Smooth muscle cell (in vitro differentiated cells): ENCODE results near the gene ACADSB. TPM values are rescaled to one million over a fixed set of nuclear protein-coding genes. Genes with fewer than 3 reads are reported as not detected.

ENCODE experiments used
- DNase-seq: peaks from one replicate; lab custom pipeline; 2025; ENCODE audit not compliant: unreplicated experiment; lab: John Stamatoyannopoulos, UW
- H2AFZ ChIP-seq: fragments of 200-600 bp; sonication (generic); 2 replicates; pipeline ENCODE4 v1.6.0; 2016; ENCODE audit warnings: antibody characterized with exemption, low read depth, mild to moderate bottlenecking
- H3F3A ChIP-seq: fragments of 200-600 bp; sonication (generic); 2 replicates; pipeline ENCODE4 v1.6.0; 2017; ENCODE audit warnings: antibody characterized with exemption, low read depth
- H3K27ac ChIP-seq: fragments of 200-600 bp; sonication (generic); 2 replicates; pipeline ENCODE4 v1.5.1; 2016; ENCODE audit warnings: low read depth, mild to moderate bottlenecking
- H3K27me3 ChIP-seq: fragments of 200-600 bp; sonication (generic); 2 replicates; pipeline ENCODE4 v1.6.1; 2016; ENCODE audit warnings: low read depth, mild to moderate bottlenecking
- H3K36me3 ChIP-seq: fragments of 200-600 bp; sonication (generic); 2 replicates; pipeline ENCODE4 v1.5.1; 2016; ENCODE audit warnings: low read depth
- H3K4me1 ChIP-seq: fragments of 200-600 bp; sonication (generic); 2 replicates; pipeline ENCODE4 v1.5.1; 2016; ENCODE audit warnings: low read depth
- H3K4me2 ChIP-seq: fragments of 200-600 bp; sonication (generic); 2 replicates; pipeline ENCODE4 v1.6.0; 2016; ENCODE audit warnings: mild to moderate bottlenecking
- H3K4me3 ChIP-seq: fragments of 200-600 bp; sonication (generic); 2 replicates; pipeline ENCODE4 v1.5.1; 2016; ENCODE audit warnings: mild to moderate bottlenecking
- H3K79me2 ChIP-seq: fragments of 200-600 bp; sonication (generic); 2 replicates; pipeline ENCODE4 v1.6.0; 2016; ENCODE audit warnings: low read depth, mild to moderate bottlenecking
- H3K9ac ChIP-seq: fragments of 200-600 bp; sonication (generic); 2 replicates; pipeline ENCODE4 v1.6.0; 2016; ENCODE audit warnings: low read depth
- H3K9me3 ChIP-seq: fragments of 200-600 bp; sonication (generic); replicated peaks from 2 replicates; pipeline ENCODE4 v1.5.1; 2016; ENCODE audit warnings: low read depth
- H4K20me1 ChIP-seq: fragments of 200-600 bp; sonication (generic); 2 replicates; pipeline ENCODE4 v1.6.0; 2016; ENCODE audit warnings: low read depth
- CTCF ChIP-seq: fragments of 200-600 bp; sonication (generic); IDR thresholded peaks from 2 replicates; pipeline ENCODE4 v1.5.1; 2017; ENCODE audit warnings: borderline replicate concordance, mild to moderate bottlenecking, antibody characterized with exemption; ENCODE audit not compliant: insufficient read depth, poor library complexity, severe bottlenecking
- WGBS: methylation state at CpG from one replicate; pipeline ENCODE4 v1.1.7; 2016; ENCODE audit warnings: low lambda C conversion rate; 5-methylcytosine and 5-hydroxymethylcytosine counted together
- polyA plus RNA-seq: library from polyadenylated mRNA; unstranded; fragments of >200 nt; fragmentation: Nextera tagmentation; extraction: Ambion mirVana; gene quantifications from 2 replicates; pipeline ENCODE4 v1.2.1, GENCODE V29; 2016
- total RNA-seq: library from RNA; depleted of rRNA; stranded (reverse); fragments of >200 nt; gene quantifications from 2 replicates; pipeline ENCODE4 v1.2.3, GENCODE V29; 2014

ACADSB gene
- total and polyA plus RNA-seq, 2 experiments from 2014 or later = 2.9 to 3.2 TPM

- DNase-seq = peak; percentile 83
- WGBS = 2% methylated on average over 53 of the region's 73 CpGs
- no peaks in the 10 kb centered on the region for H4K20me1 ChIP-seq
- peak; percentile 85 for TF ChIP-seq CTCF
- no peaks in the 10 kb centered on the region for H3K79me2 ChIP-seq
- peaks cover 9% of the 10 kb centered on the region for H3K4me1 ChIP-seq
- H3K4me2 ChIP-seq = peak within 1 kb of the TSS; percentile 84
- H3K27me3 ChIP-seq = no peaks in the 10 kb centered on the region
- peak within 1 kb of the TSS; percentile 93 for H3K9ac ChIP-seq
- H3F3A ChIP-seq = no peaks in the 10 kb centered on the region
- H3K27ac ChIP-seq = peak within 1 kb of the TSS; percentile 90
- H3K4me3 ChIP-seq = peak within 1 kb of the TSS; percentile 91
- H3K36me3 ChIP-seq = no peaks in the 10 kb centered on the region
- peak within 1 kb of the TSS; percentile 93 for H2AFZ ChIP-seq
- H3K9me3 ChIP-seq = no peaks in the 10 kb centered on the region
These were observed 28.4 kb upstream of the ACADSB start, which contains the start of gene PSTK for GRCh38 chr10:122980209-122981065. PSTK (plus strand) TSS chr10:122980401; CDS start chr10:122980480, 79 bp downstream.

GRCh38 chr10:122981066-122981464 lies 27.7 kb upstream of the ACADSB start:
- H3K27ac ChIP-seq = no peak overlapping the region
- peak overlapping the region; percentile 91 for H3K4me3 ChIP-seq
- peaks cover 9% of the 10 kb centered on the region for H3K4me1 ChIP-seq
- H3K36me3 ChIP-seq = no peaks in the 10 kb centered on the region
- no peaks in the 10 kb centered on the region for H3K79me2 ChIP-seq
- peak overlapping the region; percentile 2 for H2AFZ ChIP-seq
- no peaks in the 10 kb centered on the region for H3K27me3 ChIP-seq
- no peak overlapping the region for H3K9ac ChIP-seq
- no peak for DNase-seq
- WGBS = 20% methylated on average over 4 of the region's 4 CpGs
- H3F3A ChIP-seq = no peaks in the 10 kb centered on the region
- peak overlapping the region; percentile 84 for H3K4me2 ChIP-seq
- no peaks in the 10 kb centered on the region for H4K20me1 ChIP-seq
- no peaks in the 10 kb centered on the region for H3K9me3 ChIP-seq
- TF ChIP-seq CTCF = peak; percentile 29

- Histone ChIP-seq H3K4me1 (peaks cover 9% of the 10 kb centered on the region), H3K27me3 (no peaks in the 10 kb centered on the region), H3K79me2 (no peaks in the 10 kb centered on the region), H3K9ac (no peak overlapping the region), H3K9me3 (no peaks in the 10 kb centered on the region), H3F3A (no peaks in the 10 kb centered on the region), H3K4me2 (no peak overlapping the region), H3K4me3 (no peak overlapping the region), H4K20me1 (no peaks in the 10 kb centered on the region), H3K27ac (no peak overlapping the region), H3K36me3 (no peaks in the 10 kb centered on the region), H2AFZ (no peak overlapping the region)
- WGBS = 97% methylated on average over 6 of the region's 6 CpGs
- TF ChIP-seq CTCF = no peak
- DNase-seq = no peak
These were observed 24.9 kb upstream of the ACADSB start for GRCh38 chr10:122983898-122984297.
